ENCODE data around the gene SAV1.
"Not testable (repeated sequence)": the region's sequence is repeated elsewhere in the genome, so short reads cannot be mapped to it uniquely, and the experiment has no call there.

Gene SAV1

DNA sequence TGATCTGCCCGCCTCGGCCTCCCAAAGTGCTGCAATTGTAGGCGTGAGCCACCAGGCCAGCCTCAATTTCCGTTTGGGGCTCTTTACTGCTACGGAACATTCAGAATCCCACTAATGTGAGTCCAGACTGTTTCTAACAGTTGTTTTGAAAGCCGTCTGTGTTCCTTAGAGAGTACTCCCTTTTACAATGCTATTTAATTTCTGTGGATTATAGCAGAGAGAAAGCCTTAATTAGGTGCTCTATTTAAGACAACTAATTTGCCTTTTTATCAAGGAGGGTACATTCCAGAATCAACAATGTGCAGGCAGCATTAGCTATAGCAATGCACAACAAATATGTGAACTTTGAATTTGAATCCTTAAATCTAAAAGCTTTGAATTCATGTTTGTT, 2.8 kb upstream of the SAV1 start:
- Mint-ChIP-seq H3K27me3 (no peaks in the 10 kb centered on the region), H3K27ac (no peak overlapping the region), H3K4me1 (peaks cover 14% of the 10 kb centered on the region), H3K4me3 (no peak overlapping the region), H3K36me3 (ENCODE audit: low read depth) (no peaks in the 10 kb centered on the region), H3K9me3 (no peaks in the 10 kb centered on the region)
- DNase-seq (no peak), ATAC-seq (no peak)

DNA sequence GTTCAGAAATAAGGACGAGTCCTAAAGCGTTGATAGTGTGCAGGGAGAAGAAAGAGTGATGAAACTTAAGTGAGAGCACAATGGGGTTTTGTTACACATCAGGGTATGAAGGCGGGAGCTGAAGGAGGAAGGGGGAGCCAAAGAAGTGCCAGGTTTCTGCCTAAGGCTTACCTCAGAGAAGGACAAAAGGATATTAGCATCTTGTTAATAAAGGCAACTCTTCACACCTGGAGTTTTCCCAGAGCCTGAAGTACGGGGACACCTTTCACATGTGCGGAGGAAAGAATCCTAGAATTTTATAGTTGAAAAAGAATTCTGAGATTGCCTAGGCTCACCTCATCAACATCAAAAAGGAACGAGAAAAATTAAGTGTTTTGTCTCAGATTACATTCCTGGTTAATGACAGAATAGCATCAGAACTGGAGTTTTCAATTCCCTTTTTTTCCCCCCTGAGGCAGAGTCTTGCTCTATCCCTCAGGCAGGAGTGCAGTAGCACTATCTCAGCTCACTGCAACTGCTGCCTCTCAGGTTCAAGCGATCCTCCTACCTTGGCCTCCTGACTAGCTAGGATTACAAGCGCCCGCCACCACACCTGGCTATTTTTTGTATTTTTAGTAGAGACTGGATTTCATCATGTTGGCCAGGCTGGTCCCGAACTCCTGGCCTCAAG, 2.2 kb upstream of the SAV1 start:
- H3K4me3 Mint-ChIP-seq: no peak overlapping the region
- H3K27me3 Mint-ChIP-seq: no peaks in the 10 kb centered on the region
- ATAC-seq (no peak), DNase-seq (no peak)
- H3K4me1 Mint-ChIP-seq: peaks cover 14% of the 10 kb centered on the region
- no peak overlapping the region for H3K27ac Mint-ChIP-seq
- H3K36me3 Mint-ChIP-seq (ENCODE audit: low read depth): no peaks in the 10 kb centered on the region
- no peaks in the 10 kb centered on the region for H3K9me3 Mint-ChIP-seq

DNA sequence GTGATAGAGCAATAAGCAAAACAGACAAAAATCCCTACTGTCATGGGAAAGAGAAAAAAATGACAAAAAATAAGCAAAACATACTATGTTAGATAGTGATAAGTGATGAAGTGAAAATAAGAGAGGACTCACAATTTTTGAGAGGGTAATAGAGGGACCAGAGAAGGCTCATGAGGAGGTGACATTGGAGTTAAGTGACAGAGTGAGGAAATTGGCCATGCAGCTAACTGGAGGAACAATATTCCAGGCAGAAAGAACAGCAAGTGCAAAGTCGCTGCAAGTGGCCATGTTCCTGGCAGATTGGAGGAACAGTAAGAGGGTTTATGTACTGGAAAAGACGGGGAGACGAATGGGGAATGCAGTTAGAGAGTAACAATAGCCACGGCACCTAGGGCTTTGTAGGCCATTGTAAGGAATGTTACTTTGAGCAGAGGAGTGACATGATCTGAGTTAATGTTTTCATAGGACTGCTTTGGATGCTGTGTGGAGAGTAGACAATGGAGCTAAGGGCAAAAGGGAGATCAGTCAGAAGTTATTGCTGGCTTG, 1.4 kb upstream of the SAV1 start:
- Mint-ChIP-seq H3K27me3 (no peaks in the 10 kb centered on the region), H3K36me3 (ENCODE audit: low read depth) (peaks cover 4% of the 10 kb centered on the region), H3K4me1 (peaks cover 16% of the 10 kb centered on the region), H3K27ac (no peak overlapping the region), H3K9me3 (no peaks in the 10 kb centered on the region), H3K4me3 (no peak overlapping the region)
- ATAC-seq (no peak), DNase-seq (no peak)

DNA sequence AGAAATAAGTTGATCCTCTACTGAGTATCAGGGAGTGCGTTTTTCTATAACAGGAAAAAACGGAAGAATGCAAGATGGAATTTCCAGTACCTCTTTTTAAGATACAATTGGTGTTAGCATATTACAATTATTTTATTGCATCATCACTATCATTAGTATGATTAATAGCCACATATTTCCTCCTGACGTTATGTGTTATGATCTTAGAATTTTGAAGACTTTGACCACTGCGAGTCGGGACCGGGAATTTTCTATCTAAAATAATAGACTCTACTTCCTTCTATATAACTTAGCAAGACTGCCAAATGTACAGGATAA, 679 bp upstream of the SAV1 start:
- Mint-ChIP-seq H3K36me3 (ENCODE audit: low read depth) (peaks cover 8% of the 10 kb centered on the region), H3K9me3 (no peaks in the 10 kb centered on the region), H3K4me3 (no peak overlapping the region), H3K27ac (no peak overlapping the region), H3K27me3 (no peaks in the 10 kb centered on the region), H3K4me1 (peaks cover 16% of the 10 kb centered on the region)
- ATAC-seq (no peak), DNase-seq (no peak)

DNA sequence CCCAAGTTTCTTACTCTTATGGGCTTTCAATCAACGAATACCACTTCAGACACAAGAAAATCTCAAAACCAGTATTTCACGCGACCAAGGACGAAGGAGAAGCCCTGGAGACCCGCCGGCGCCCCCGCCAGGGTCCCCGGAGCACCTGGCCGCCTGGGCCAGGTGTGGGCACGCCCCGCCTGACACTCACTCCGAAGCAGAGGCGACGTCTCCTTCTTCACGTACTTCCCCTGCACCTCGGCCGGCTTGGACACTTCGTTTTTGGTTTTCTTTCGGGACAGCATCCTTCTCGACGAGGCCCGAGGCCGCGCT, 466 bp downstream of the SAV1 start:
- Mint-ChIP-seq H3K9me3 (no peaks in the 10 kb centered on the region), H3K27ac (no peak overlapping the region), H3K27me3 (no peaks in the 10 kb centered on the region), H3K4me1 (peaks cover 16% of the 10 kb centered on the region), H3K36me3 (ENCODE audit: low read depth) (peaks cover 14% of the 10 kb centered on the region), H3K4me3 (no peak overlapping the region)
- no peak for DNase-seq
- ATAC-seq: peak; percentile 52

DNA sequence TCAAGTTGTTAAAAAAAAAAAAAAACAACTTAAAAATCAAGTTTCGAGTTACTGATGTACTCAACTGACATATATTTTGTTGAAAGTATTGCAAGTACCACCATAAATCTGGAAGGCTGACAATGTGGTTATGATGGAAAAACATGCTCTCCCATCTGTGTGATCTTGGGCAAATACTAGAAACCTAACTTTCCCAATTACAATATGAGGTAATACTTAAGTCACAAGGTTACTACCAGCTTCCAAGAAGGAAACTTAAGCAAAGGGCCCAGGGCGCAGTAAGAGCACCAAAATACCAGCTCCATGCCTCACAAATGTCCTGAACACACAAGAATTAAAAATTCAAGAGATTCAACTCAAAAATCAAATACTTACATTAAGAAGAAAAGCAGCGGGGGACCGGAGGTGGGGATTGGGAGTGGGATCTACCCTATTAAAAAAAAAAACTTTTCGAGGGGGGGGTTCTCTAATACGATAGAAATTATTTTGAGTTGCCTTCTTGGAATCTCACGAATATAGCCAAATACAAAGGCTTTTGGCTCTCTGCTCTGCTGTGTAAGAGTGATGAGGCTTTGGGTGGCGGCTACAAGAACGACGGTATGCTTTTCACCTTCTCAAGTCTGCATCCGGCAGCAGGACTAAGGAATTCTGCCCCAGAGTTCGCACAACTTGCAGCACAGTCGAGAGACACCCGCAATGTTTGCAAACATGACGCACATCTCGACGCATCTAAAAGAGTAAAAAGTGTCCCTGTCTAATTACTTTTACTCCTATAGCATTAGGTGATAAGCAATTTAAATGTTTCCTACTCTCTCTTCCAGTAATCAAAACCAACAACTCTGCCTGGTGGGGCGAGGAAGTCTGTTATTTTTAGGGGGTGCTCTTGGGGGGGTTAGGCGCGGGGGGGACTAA, 1.1 kb downstream of the SAV1 start:
- ATAC-seq (no peak), DNase-seq (peak; percentile 20)
- Mint-ChIP-seq H3K9me3 (no peaks in the 10 kb centered on the region), H3K4me1 (peaks cover 16% of the 10 kb centered on the region), H3K27me3 (no peaks in the 10 kb centered on the region), H3K36me3 (ENCODE audit: low read depth) (peaks cover 14% of the 10 kb centered on the region), H3K4me3 (no peak overlapping the region), H3K27ac (peak overlapping the region; percentile 70)

DNA sequence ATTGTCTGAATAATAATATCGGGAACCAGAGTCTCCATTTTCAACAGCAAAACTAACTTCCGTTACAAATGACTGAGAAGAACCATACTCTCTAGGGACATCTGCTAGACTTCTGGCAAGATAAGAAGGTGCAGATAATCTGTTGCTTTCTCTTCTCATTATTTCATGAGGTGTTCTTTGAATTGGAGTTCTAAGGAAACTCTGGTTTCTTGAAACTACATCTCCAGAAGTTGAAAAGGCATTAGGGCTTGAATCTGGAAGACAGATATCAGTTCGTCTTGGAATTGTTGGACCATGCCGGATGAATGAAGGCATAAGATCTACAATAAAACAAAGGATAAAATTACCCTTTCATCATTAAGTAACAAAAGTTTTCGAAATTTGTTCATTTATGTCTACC, 2.8 kb downstream of the SAV1 start:
- H3K27ac Mint-ChIP-seq, DNase-seq, H3K9me3 Mint-ChIP-seq, ATAC-seq, H3K27me3 Mint-ChIP-seq, H3K4me3 Mint-ChIP-seq: not testable (repeated sequence)
- Mint-ChIP-seq H3K36me3 (ENCODE audit: low read depth) (peaks cover 21% of the 10 kb centered on the region), H3K4me1 (peaks cover 16% of the 10 kb centered on the region)

DNA sequence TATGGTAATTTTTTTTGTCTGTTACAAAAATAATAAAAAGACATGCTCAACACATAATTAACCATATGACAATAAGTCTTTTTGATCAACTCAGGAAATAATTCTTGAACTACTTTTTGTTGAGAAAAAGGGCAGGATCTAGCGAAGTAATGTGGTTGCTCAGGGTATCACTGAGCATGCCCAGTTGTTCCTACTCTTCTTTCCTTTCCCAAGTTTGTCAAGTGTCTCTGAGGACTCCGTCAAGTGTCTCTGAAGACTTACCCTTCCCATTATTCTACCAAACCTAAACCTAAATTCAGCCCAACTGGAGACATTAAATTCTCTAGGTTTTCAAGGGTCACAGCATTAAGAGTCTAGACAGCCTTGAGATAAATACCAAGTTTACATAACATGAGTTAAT, 3.5 kb downstream of the SAV1 start:
- not testable (repeated sequence) for H3K27me3 Mint-ChIP-seq, ATAC-seq, H3K4me3 Mint-ChIP-seq, DNase-seq, H3K9me3 Mint-ChIP-seq, H3K27ac Mint-ChIP-seq
- Mint-ChIP-seq H3K4me1 (peaks cover 16% of the 10 kb centered on the region), H3K36me3 (ENCODE audit: low read depth) (peaks cover 21% of the 10 kb centered on the region)

DNA sequence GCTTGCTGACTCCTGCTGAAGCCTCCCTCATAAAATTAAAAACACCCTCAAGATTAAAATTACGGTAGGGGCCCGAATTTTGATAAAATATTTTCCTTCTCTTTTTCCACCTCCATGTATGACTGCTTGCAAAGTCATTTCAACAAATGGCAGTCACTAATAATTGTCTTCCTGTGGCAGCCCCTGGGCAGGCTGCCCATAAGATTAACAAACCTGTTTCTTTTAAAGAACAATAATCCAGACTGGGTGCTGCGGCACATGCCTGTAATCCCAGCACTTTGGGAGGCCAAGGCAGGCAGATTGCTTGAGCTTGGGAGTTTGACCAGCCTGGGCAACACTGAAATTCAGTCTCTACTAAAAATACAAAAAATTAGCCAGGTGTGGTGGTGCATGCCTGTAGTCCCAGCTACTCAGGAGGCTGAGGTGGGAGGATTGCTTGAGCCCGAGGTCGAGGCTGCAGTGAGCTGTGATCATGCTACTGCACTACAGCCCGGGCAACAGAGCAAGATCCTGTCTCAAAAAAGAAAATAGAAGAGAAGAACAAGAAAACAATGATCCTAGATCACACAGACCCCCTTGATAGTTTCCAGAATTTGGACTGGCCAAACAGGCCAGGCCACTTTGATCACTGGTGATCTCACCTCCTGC, 8.7 kb downstream of the SAV1 start:
- Mint-ChIP-seq H3K36me3 (ENCODE audit: low read depth) (peaks cover 17% of the 10 kb centered on the region), H3K27me3 (no peaks in the 10 kb centered on the region), H3K4me3 (no peak overlapping the region), H3K9me3 (no peaks in the 10 kb centered on the region), H3K4me1 (no peaks in the 10 kb centered on the region), H3K27ac (no peak overlapping the region)
- DNase-seq: no peak
- no peak for ATAC-seq

DNA sequence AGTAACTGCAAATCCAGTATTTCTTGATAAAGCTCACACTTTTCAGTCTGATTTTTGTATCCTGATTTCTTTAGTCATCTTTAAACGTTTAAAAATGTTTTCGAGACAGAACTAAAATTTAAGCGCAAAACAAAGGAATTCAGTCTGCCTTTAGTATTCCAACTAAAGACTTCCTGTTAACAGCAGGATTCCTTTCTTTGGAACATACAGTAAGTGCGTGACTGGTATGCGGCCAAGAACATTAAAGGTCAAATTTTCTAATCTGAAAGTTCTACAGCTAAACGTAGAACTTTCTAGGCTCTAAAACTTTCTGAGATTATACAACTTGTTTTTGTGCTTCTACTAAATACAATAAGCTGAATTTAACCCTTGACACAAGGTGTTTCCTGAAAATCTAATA, 9.9 kb downstream of the SAV1 start:
- Mint-ChIP-seq H3K4me1 (no peaks in the 10 kb centered on the region), H3K27me3 (no peaks in the 10 kb centered on the region), H3K36me3 (ENCODE audit: low read depth) (peaks cover 10% of the 10 kb centered on the region), H3K4me3 (no peak overlapping the region), H3K9me3 (no peaks in the 10 kb centered on the region), H3K27ac (no peak overlapping the region)
- ATAC-seq (no peak), DNase-seq (no peak)

DNA sequence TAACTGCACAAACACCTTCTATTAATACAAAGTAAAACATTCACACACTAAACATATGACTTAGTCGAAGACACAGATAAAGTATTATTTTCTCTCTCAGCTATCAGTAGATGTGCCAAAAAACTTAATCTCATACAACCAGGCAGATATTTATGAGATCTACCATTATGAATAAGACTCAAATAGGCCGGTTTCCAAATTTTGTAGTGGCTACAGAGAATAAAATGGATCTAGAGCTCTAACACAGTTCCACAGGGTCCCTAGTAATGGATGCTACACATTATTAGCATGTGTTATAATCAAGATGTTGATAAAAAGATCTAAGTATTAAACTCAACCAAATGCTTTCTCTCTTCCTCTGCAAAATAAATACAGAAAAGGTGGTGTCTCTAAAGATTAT, 10.4 kb downstream of the SAV1 start:
- no peak overlapping the region for H3K27ac Mint-ChIP-seq
- H3K9me3 Mint-ChIP-seq: no peaks in the 10 kb centered on the region
- ATAC-seq (no peak), DNase-seq (no peak)
- peaks cover 8% of the 10 kb centered on the region for H3K36me3 Mint-ChIP-seq (ENCODE audit: low read depth)
- no peaks in the 10 kb centered on the region for H3K27me3 Mint-ChIP-seq
- H3K4me3 Mint-ChIP-seq: no peak overlapping the region
- H3K4me1 Mint-ChIP-seq: no peaks in the 10 kb centered on the region

DNA sequence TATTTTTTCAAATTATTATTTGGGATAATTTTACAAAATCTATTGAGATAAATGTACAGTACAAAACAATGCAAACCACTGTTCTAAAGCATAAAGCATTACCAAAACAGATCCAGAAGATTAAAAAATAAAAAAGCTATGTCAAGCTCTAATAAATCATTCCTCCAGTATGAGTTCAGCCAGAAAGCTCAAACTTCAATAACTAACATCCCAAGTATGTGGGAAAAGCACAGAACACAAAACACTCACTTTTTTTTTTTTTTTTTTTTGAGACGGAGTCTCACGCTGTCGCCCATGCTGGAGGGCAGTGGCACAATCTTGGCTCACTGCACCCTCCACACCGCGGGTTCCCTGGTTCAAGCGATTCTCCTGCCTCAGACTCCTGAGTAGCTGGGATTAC, 11.3 kb downstream of the SAV1 start:
- Mint-ChIP-seq H3K4me1 (no peaks in the 10 kb centered on the region), H3K27ac (no peak overlapping the region), H3K36me3 (ENCODE audit: low read depth) (peaks cover 7% of the 10 kb centered on the region), H3K9me3 (no peaks in the 10 kb centered on the region), H3K4me3 (no peak overlapping the region), H3K27me3 (no peaks in the 10 kb centered on the region)
- ATAC-seq: no peak
- no peak for DNase-seq

DNA sequence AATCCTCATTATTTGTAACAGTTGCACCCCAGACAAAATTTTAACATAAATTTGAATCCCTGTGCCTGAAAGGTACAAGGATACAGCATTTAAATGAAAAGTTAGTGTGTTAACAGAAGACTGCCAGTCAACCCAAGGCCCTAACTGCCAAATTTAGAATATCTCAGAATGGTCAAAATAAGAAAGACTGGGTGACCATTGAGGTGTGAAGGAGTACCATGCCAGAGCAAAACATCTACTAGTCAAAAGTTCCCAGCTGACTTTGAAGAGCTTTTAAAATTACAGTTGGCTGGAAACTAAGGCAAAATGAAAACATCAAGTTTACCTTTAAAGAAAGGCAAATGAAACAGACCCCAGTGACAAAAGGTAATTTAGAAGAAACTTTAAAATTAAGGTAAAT, 18.4 kb downstream of the SAV1 start:
- Mint-ChIP-seq H3K27ac (no peak overlapping the region), H3K36me3 (ENCODE audit: low read depth) (peaks cover 3% of the 10 kb centered on the region), H3K9me3 (no peaks in the 10 kb centered on the region), H3K27me3 (no peaks in the 10 kb centered on the region), H3K4me3 (no peak overlapping the region), H3K4me1 (peaks cover 12% of the 10 kb centered on the region)
- DNase-seq (no peak), ATAC-seq (no peak)

DNA sequence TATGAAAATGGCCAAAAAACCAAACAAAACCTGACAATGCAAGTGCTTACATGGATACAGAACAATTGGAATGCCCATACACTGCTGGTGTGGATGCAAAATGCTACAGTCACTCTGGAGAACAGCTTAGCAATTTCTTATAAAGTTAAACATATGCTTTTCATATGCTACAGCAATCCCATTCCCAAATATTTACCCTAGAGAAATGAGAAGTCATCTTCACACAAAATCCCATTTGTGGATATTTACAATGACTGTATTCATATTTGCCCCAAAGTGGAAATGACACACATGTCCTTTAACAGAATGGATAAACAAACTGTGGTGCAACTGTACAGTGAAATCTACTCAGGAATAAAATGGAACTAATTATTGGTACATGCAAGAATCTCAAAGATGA, 20.4 kb downstream of the SAV1 start:
- H3K36me3 Mint-ChIP-seq (ENCODE audit: low read depth): peaks cover 6% of the 10 kb centered on the region
- no peak for ATAC-seq
- no peak for DNase-seq
- no peaks in the 10 kb centered on the region for H3K27me3 Mint-ChIP-seq
- H3K9me3 Mint-ChIP-seq: no peaks in the 10 kb centered on the region
- peaks cover 12% of the 10 kb centered on the region for H3K4me1 Mint-ChIP-seq
- no peak overlapping the region for H3K4me3 Mint-ChIP-seq
- no peak overlapping the region for H3K27ac Mint-ChIP-seq

DNA sequence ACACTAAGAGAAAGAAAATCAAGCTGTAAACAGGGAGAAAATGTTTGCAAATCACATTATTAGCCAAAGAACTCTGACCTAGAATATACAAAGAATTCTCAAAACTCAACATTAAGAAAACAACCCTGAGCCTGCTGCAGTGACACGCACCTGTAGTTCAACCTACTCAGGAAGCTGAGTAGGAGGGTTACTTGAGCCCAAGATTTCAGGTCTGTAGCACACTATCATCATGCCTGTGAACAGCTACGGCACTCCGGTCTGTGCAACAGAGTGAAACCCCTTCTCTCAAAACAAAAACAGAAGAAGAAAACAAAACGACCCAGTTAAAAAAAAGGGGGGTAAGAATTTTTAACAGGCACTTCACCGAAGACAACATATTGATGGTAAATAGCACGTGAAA, 20.8 kb downstream of the SAV1 start:
- Mint-ChIP-seq H3K27me3 (no peaks in the 10 kb centered on the region), H3K4me3 (no peak overlapping the region), H3K4me1 (peaks cover 12% of the 10 kb centered on the region), H3K27ac (no peak overlapping the region), H3K9me3 (no peaks in the 10 kb centered on the region), H3K36me3 (ENCODE audit: low read depth) (peaks cover 7% of the 10 kb centered on the region)
- no peak for DNase-seq
- ATAC-seq: no peak

Measured in activated naive CD8-positive, alpha-beta T cell treated with anti-CD3 and anti-CD28 coated beads, Interleukin-2, amount 50 U/mL, for 24 hours (primary cell).